Right cardiac atrium (tissue), 5 donors: ENCODE data around the gene SNRNP25. TPM values are rescaled to one million over a fixed set of nuclear protein-coding genes. Genes with fewer than 3 reads are reported as not detected.

ENCODE experiments used
- ATAC-seq, 2 donors: fragments of 200-7000 bp; cut with Tn5 transposase; one replicate each; pipeline versions ENCODE4 v1.8.0 to v1.9.1; 2020; ENCODE audit warnings: moderate library complexity in 2 of 2, mild to moderate bottlenecking in 1 of 2
- DNase-seq, 3 donors: peaks; one replicate each; pipeline ENCODE4 v3.0.0-alpha.2; 2020
- H3K27ac ChIP-seq: one replicate; pipeline ENCODE4 v1.5.1; 2013; ENCODE audit warnings: mild to moderate bottlenecking, low read length, control low read depth, moderate library complexity
- H3K27me3 ChIP-seq: one replicate; pipeline ENCODE4 v1.6.1; 2013; ENCODE audit not compliant: control insufficient read depth, insufficient read depth
- H3K4me1 ChIP-seq: one replicate; pipeline ENCODE4 v1.6.1; 2013; ENCODE audit warnings: low read length; ENCODE audit not compliant: control insufficient read depth, insufficient read depth
- H3K4me3 ChIP-seq: one replicate; pipeline ENCODE4 v1.5.1; 2013; ENCODE audit warnings: low read length, control low read depth
- H3K9me3 ChIP-seq: one replicate; pipeline ENCODE4 v1.6.1; 2013; ENCODE audit warnings: low read length; ENCODE audit not compliant: control insufficient read depth
- WGBS: extraction: QIAGEN DNeasy Blood & Tissue Kit; methylation state at CpG from one replicate; pipeline ENCODE4 v1.1.7; 2013; 5-methylcytosine and 5-hydroxymethylcytosine counted together
- intact Hi-C, 4 donors: fragments of 100-400 bp; cut with DNase I; formaldehyde crosslinking; loops; one replicate each; pipeline versions ENCODE4 v1.11.0 to v1.14.0; 2022 to 2023
- polyA plus RNA-seq: library from polyadenylated mRNA; stranded (reverse); fragments of 200-250 nt; gene quantifications from one replicate; pipeline ENCODE4 v1.2.3, GENCODE V29; 2013
- total RNA-seq, 4 donors: library from RNA; stranded (reverse); fragmentation: NEBNext Ultra II Directional; extraction: Animal tissue kit (Norgen Biotek cat#: 25700); gene quantifications; one replicate each; pipeline ENCODE4 v1.2.1, GENCODE V29; 2021
- donor health status: healthy with polysubstance abuse.
- donor health status: DM: no; HTN: yes; CAD: no.
- donor health status: DM: no; HTN: no; CAD: no.
- donor health status: DM: no; HTN: yes; CAD: no; lungs with severe emphysema.
- donor health status: DM: yes; HTN: yes; CAD: no.

Gene SNRNP25
- total and polyA plus RNA-seq, 5 donors, result 54.8 to 108 (median 64.2) TPM

GRCh38 chr16:83781-84615, 30.4 kb downstream of the SNRNP25 start:
- 34% methylated on average over 21 of the region's 21 CpGs for WGBS
- no peaks in the 10 kb centered on the region for H3K27me3 ChIP-seq
- peak overlapping the region; percentile 37 for H3K27ac ChIP-seq
- peak; percentile 4 to 53 for ATAC-seq
- DNase-seq, result peak; percentile 48 to 80 (median 76)
- H3K9me3 ChIP-seq, result no peaks in the 10 kb centered on the region
- H3K4me1 ChIP-seq, result peaks cover 7% of the 10 kb centered on the region
- H3K4me3 ChIP-seq, result no peak overlapping the region
- intact Hi-C loops, result no loop called here

- intact Hi-C loops, result no loop called here
- Histone ChIP-seq H3K27me3 (no peaks in the 10 kb centered on the region), H3K9me3 (no peaks in the 10 kb centered on the region), H3K4me1 (peaks cover 7% of the 10 kb centered on the region), H3K4me3 (no peak overlapping the region), H3K27ac (peak overlapping the region; percentile 37)
- peak; percentile 84 to 87 (median 85) for DNase-seq
- WGBS, result 36% methylated on average over 7 of the region's 7 CpGs
- peak; percentile 80 to 92 for ATAC-seq
Measured at GRCh38 chr16:84718-85406, 31.2 kb downstream of the SNRNP25 start.

- DNase-seq (no peak), ATAC-seq (no peak)
- Histone ChIP-seq H3K27ac (no peak overlapping the region), H3K27me3 (no peaks in the 10 kb centered on the region), H3K4me1 (peaks cover 7% of the 10 kb centered on the region), H3K9me3 (no peaks in the 10 kb centered on the region), H3K4me3 (no peak overlapping the region)
- intact Hi-C loops, result no loop called here
- 73% methylated on average over 18 of the region's 18 CpGs for WGBS
Measured at GRCh38 chr16:85407-85782, 31.8 kb downstream of the SNRNP25 start.

- Histone ChIP-seq H3K4me3 (no peak overlapping the region), H3K27ac (no peak overlapping the region), H3K4me1 (peaks cover 7% of the 10 kb centered on the region), H3K9me3 (no peaks in the 10 kb centered on the region), H3K27me3 (no peaks in the 10 kb centered on the region)
- intact Hi-C loops, result no loop called here
- ATAC-seq (no peak), DNase-seq (peak in 2 of 3 donors; percentile 8 to 50)
- 79% methylated on average over 9 of the region's 9 CpGs for WGBS
Measured at GRCh38 chr16:85865-86264, 32.2 kb downstream of the SNRNP25 start.

GRCh38 chr16:86483-86952, 32.9 kb downstream of the SNRNP25 start:
- 88% methylated on average over 23 of the region's 23 CpGs for WGBS
- intact Hi-C loops, result no loop called here
- Histone ChIP-seq H3K4me1 (peaks cover 7% of the 10 kb centered on the region), H3K27me3 (no peaks in the 10 kb centered on the region), H3K9me3 (no peaks in the 10 kb centered on the region), H3K4me3 (no peak overlapping the region), H3K27ac (no peak overlapping the region)
- peak in 1 of 3 donors; percentile 63 for DNase-seq
- ATAC-seq, result no peak

GRCh38 chr16:88613-89012, 35.0 kb downstream of the SNRNP25 start:
- WGBS, result 93% methylated on average over 14 of the region's 14 CpGs
- intact Hi-C loops, result no loop called here
- peaks cover 7% of the 10 kb centered on the region for H3K4me1 ChIP-seq
- no peak overlapping the region for H3K27ac ChIP-seq
- H3K27me3 ChIP-seq, result no peaks in the 10 kb centered on the region
- no peaks in the 10 kb centered on the region for H3K9me3 ChIP-seq
- H3K4me3 ChIP-seq, result no peak overlapping the region
- ATAC-seq, result no peak
- DNase-seq, result peak in 1 of 3 donors; percentile 32

- Histone ChIP-seq H3K4me3 (no peak overlapping the region), H3K9me3 (no peaks in the 10 kb centered on the region), H3K4me1 (peaks cover under 1% of the 10 kb centered on the region), H3K27me3 (no peaks in the 10 kb centered on the region), H3K27ac (no peak overlapping the region)
- intact Hi-C loops, result no loop called here
- no peak for ATAC-seq
- peak in 2 of 3 donors; percentile 44 to 52 for DNase-seq
- 90% methylated on average over 30 of the region's 30 CpGs for WGBS
Measured at GRCh38 chr16:89391-90302, 36.0 kb downstream of the SNRNP25 start.

- peak overlapping the region; percentile 3 for H3K27ac ChIP-seq
- no peak overlapping the region for H3K4me3 ChIP-seq
Measured at GRCh38 chr16:91484-91883, 37.9 kb downstream of the SNRNP25 start.

GRCh38 chr16:92431-93339, 39.1 kb downstream of the SNRNP25 start:
- Histone ChIP-seq H3K4me1 (no peaks in the 10 kb centered on the region), H3K27me3 (no peaks in the 10 kb centered on the region), H3K9me3 (no peaks in the 10 kb centered on the region), H3K4me3 (no peak overlapping the region), H3K27ac (no peak overlapping the region)
- DNase-seq (peak in 1 of 3 donors; percentile 44), ATAC-seq (no peak)
- intact Hi-C loops, result no loop called here
- 81% methylated on average over 15 of the region's 15 CpGs for WGBS

More at GRCh38 chr16:91484-91883, 37.9 kb downstream of the SNRNP25 start:
- Histone ChIP-seq H3K9me3 (no peaks in the 10 kb centered on the region), H3K4me1 (no peaks in the 10 kb centered on the region), H3K27me3 (no peaks in the 10 kb centered on the region)
- peak in 2 of 3 donors; percentile 53 to 63 for DNase-seq
- 47% methylated on average over 9 of the region's 9 CpGs for WGBS
- peak; percentile 34 to 63 for ATAC-seq
- intact Hi-C loops, result no loop called here

GRCh38 chr16:94918-95265, 41.3 kb downstream of the SNRNP25 start:
- H3K9me3 ChIP-seq, result no peaks in the 10 kb centered on the region
- DNase-seq (no peak), ATAC-seq (no peak)
- 88% methylated on average over 5 of the region's 5 CpGs for WGBS
- no peak overlapping the region for H3K27ac ChIP-seq
- intact Hi-C loops, result no loop called here
- H3K4me1 ChIP-seq, result no peaks in the 10 kb centered on the region
- H3K27me3 ChIP-seq, result no peaks in the 10 kb centered on the region
- no peak overlapping the region for H3K4me3 ChIP-seq
